B cell (primary cell): ENCODE results near the gene JARID2. TPM values are rescaled to one million over a fixed set of nuclear protein-coding genes. Genes with fewer than 3 reads are reported as not detected.

Experiments
- ATAC-seq: fragments of 200-7000 bp; cut with Tn5 transposase; one replicate; pipeline ENCODE4 v1.10.0; 2021; ENCODE audit warnings: low read depth, mild to moderate bottlenecking, moderate number of reproducible peaks, moderate library complexity
- CTCF ChIA-PET: fragments of 350-600 bp; sonication (Branson Sonifier 250); formaldehyde crosslinking; loops from one replicate; lab custom pipeline; 2021; ENCODE audit warnings: antibody characterized with exemption, inconsistent platforms; lab: Charles Lee
- POLR2A ChIA-PET: fragments of 350-600 bp; sonication (Branson Sonifier 250); formaldehyde crosslinking; loops from one replicate; lab custom pipeline; 2021; ENCODE audit warnings: antibody characterized with exemption; lab: Charles Lee
- DNase-seq: peaks from one replicate; pipeline ENCODE4 v3.0.0; 2013
- H2AFZ ChIP-seq: 2 replicates; pipeline ENCODE4 v1.6.1; 2012; ENCODE audit warnings: mild to moderate bottlenecking, low read depth, low read length; ENCODE audit not compliant: insufficient read depth, poor library complexity, severe bottlenecking
- H3K27ac ChIP-seq, 2 donors: 1 replicate in 1 of 2; 2 replicates in 1 of 2; pipeline ENCODE4 v1.5.1; 2012 to 2013; ENCODE audit warnings: low read length in 2 of 2, mild to moderate bottlenecking in 2 of 2, moderate library complexity in 1 of 2
- H3K27me3 ChIP-seq, 4 experiments: fragments of 200-600 bp in 1 of 4; sonication (generic) in 1 of 4; replicated peaks in 1 of 4; 1 replicate in 2 of 4; 2 replicates in 2 of 4; pipeline versions ENCODE4 v1.6.1 to v1.7.0; 2013 to 2016; ENCODE audit warnings: low read length in 3 of 4, mild to moderate bottlenecking in 2 of 4, mixed read lengths in 1 of 4, moderate library complexity in 1 of 4; ENCODE audit not compliant: insufficient read depth in 4 of 4, control insufficient read depth in 3 of 4; ENCODE audit errors: control extremely low read depth in 1 of 4
- H3K36me3 ChIP-seq, 2 experiments: replicated peaks in 1 of 2; 1 replicate in 1 of 2; 2 replicates in 1 of 2; pipeline versions ENCODE4 v1.6.1 to v1.7.1; 2013; ENCODE audit warnings: low read length in 1 of 2; ENCODE audit not compliant: insufficient read depth in 2 of 2, control insufficient read depth in 1 of 2; ENCODE audit errors: control extremely low read depth in 1 of 2, extremely low read depth in 1 of 2
- H3K4me1 ChIP-seq, 2 donors: fragments of 200-600 bp in 1 of 2; sonication (generic) in 1 of 2; 1 replicate in 1 of 2; 2 replicates in 1 of 2; pipeline versions ENCODE4 v1.5.1 to v1.6.1; 2013 to 2017; ENCODE audit warnings: low read length in 2 of 2; ENCODE audit not compliant: control insufficient read depth in 2 of 2, insufficient read depth in 2 of 2
- H3K4me2 ChIP-seq: replicated peaks from 2 replicates; pipeline ENCODE3; 2012; ENCODE audit warnings: mild to moderate bottlenecking, low read depth, low read length; ENCODE audit not compliant: poor library complexity, severe bottlenecking
- H3K4me3 ChIP-seq, 5 experiments: fragments of 200-600 bp in 1 of 5; sonication (generic) in 1 of 5; 1 replicate in 3 of 5; 2 replicates in 2 of 5; pipeline versions ENCODE4 v1.5.1 to v1.7.0; 2011 to 2016; ENCODE audit warnings: low read length in 4 of 5, mild to moderate bottlenecking in 4 of 5, low read depth in 2 of 5, control low read depth in 1 of 5, moderate library complexity in 1 of 5; ENCODE audit not compliant: insufficient read depth in 1 of 5; ENCODE audit errors: control extremely low read depth in 1 of 5, extremely low read depth in 1 of 5
- H3K79me2 ChIP-seq: fragments of 200-600 bp; sonication (generic); one replicate; pipeline ENCODE4 v1.6.0; 2016; ENCODE audit warnings: low read length; ENCODE audit not compliant: control insufficient read depth, insufficient read depth
- H3K9ac ChIP-seq: fragments of 200-600 bp; sonication (generic); 2 replicates; pipeline ENCODE4 v1.6.1; 2017; ENCODE audit warnings: mild to moderate bottlenecking, low read length, moderate library complexity
- H3K9me3 ChIP-seq, 3 donors: one replicate each; pipeline versions ENCODE4 v1.6.1 to v1.7.1; 2013; ENCODE audit warnings: low read length in 2 of 3; ENCODE audit not compliant: control insufficient read depth in 2 of 3, insufficient read depth in 1 of 3; ENCODE audit errors: control extremely low read depth in 1 of 3
- H4K20me1 ChIP-seq: 2 replicates; pipeline ENCODE4 v1.6.0; 2012; ENCODE audit warnings: mild to moderate bottlenecking, low read length; ENCODE audit not compliant: insufficient read depth, control insufficient read depth, poor library complexity, severe bottlenecking
- H3K27ac Mint-ChIP-seq: one replicate; pipeline ENCODE4 v1.8.0; 2021; ENCODE audit warnings: mixed read lengths
- H3K27me3 Mint-ChIP-seq: one replicate; pipeline ENCODE4 v1.8.0; 2021; ENCODE audit warnings: mixed read lengths
- H3K4me1 Mint-ChIP-seq: one replicate; pipeline ENCODE4 v1.8.0; 2021; ENCODE audit warnings: mixed read lengths
- H3K4me3 Mint-ChIP-seq: one replicate; pipeline ENCODE4 v1.8.0; 2021; ENCODE audit warnings: mixed read lengths
- H3K9me3 Mint-ChIP-seq: one replicate; pipeline ENCODE4 v1.8.0; 2022; ENCODE audit warnings: mixed read lengths; ENCODE audit not compliant: insufficient read depth
- CTCF ChIP-seq: fragments of 200-600 bp; IDR thresholded peaks from one replicate; pipeline ENCODE4 v1.8.0; 2022; ENCODE audit warnings: antibody characterized with exemption, mild to moderate bottlenecking
- EZH2 ChIP-seq: IDR thresholded peaks from 2 replicates; pipeline ENCODE4 v1.6.1; 2012; ENCODE audit warnings: borderline replicate concordance, low read depth, mild to moderate bottlenecking, moderate library complexity, low read length; ENCODE audit not compliant: insufficient read depth, poor library complexity, severe bottlenecking
- WGBS: methylation state at CpG from one replicate; pipeline ENCODE4 v1.1.5; 2013; ENCODE audit warnings: missing lambda C conversion rate; ENCODE audit not compliant: insufficient coverage; 5-methylcytosine and 5-hydroxymethylcytosine counted together
- intact Hi-C: fragments of 100-400 bp; cut with micrococcal nuclease; formaldehyde crosslinking; loops from one replicate; pipeline ENCODE4 v1.10.0; 2022
- polyA plus RNA-seq: library from polyadenylated mRNA; depleted of rRNA; stranded (reverse); fragments of >200 nt; gene quantifications from 2 replicates; pipeline ENCODE4 v1.2.3, GENCODE V29; 2012
- total RNA-seq, 2 donors: library from RNA; stranded (reverse); fragments of 120-200 nt in 1 of 2; gene quantifications; 1 replicate in 1 of 2; 2 replicates in 1 of 2; pipeline versions ENCODE4 v1.2.3 to v1.2.4, GENCODE V29; 2013 to 2022

JARID2 gene
- total and polyA plus RNA-seq, 2 donors (not counting 1 experiment from before 2014, with no cell fraction given): 11.0 to 58.1 TPM

GRCh38 chr6:15549371-15549770 lies 303.5 kb downstream of the JARID2 start:
- Histone ChIP-seq H3K4me1 (peaks cover 26 to 35% of the 10 kb centered on the region in 2 donors), H3K27me3 (no peaks in the 10 kb centered on the region), H3K9me3 (peaks cover 0 to 10% (median 4%) of the 10 kb centered on the region in 3 donors), H3K36me3 (no peaks in the 10 kb centered on the region), H3K9ac (no peak overlapping the region), H3K4me3 (no peak overlapping the region), H2AFZ (no peak overlapping the region), H3K79me2 (peaks cover 56% of the 10 kb centered on the region), H3K27ac (no peak overlapping the region), H3K4me2 (no peak overlapping the region), H4K20me1 (peaks cover 6% of the 10 kb centered on the region)
- no peak for TF ChIP-seq CTCF
- TF ChIP-seq EZH2: no peak
- DNase-seq (no peak), ATAC-seq (peak; percentile 32)
- WGBS: 59% methylated on average over 6 of the region's 14 CpGs
- Mint-ChIP-seq H3K9me3 (no peaks in the 10 kb centered on the region), H3K27me3 (no peaks in the 10 kb centered on the region), H3K4me1 (peaks cover 49% of the 10 kb centered on the region), H3K27ac (peak overlapping the region; percentile 46), H3K4me3 (no peak overlapping the region)
- POLR2A ChIA-PET: no interaction called here
- intact Hi-C loops: no loop called here
- CTCF ChIA-PET: interaction anchor here (0.7 to 1.0 kb wide), 2 partner anchors 59 to 99 kb away, joined by 3 to 4 read pairs; no protein-coding TSS in a partner anchor

DNA sequence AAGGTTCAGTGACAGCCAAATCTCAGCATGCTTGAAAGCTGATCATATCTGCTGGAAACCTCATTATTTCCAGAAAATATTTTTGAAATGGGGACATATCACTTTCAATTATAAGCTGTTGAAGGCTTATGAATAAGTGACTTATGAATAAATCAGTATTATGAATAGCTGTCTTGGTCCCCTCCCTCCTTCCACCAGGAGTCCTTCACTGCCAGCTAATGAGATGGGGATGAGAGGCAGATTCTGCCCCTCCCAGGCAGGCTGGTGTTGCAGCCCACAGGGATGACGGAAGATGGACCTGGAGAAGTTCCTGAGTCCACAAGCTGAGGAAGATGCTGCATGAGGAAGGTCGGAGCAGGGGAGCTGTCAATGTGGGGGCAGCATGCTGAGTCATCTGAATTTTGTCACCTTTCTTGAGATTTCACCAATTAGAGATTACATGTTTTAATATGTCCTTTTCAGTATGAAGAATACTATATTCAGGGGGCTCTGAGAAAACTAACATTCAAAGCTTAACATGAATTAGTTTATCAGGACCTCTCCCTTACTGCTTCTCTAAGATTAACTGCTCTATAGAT lies 304.8 kb downstream of the JARID2 start:
- Histone ChIP-seq H3K4me2 (peak overlapping the region; percentile 57), H2AFZ (no peak overlapping the region), H3K9ac (no peak overlapping the region), H3K79me2 (peaks cover 54% of the 10 kb centered on the region), H3K27ac (no peak overlapping the region), H3K27me3 (no peaks in the 10 kb centered on the region), H3K4me3 (no peak overlapping the region), H3K36me3 (no peaks in the 10 kb centered on the region), H4K20me1 (peaks cover 6% of the 10 kb centered on the region), H3K4me1 (peaks cover 26 to 35% of the 10 kb centered on the region in 2 donors), H3K9me3 (peaks cover 0 to 9% (median 0%) of the 10 kb centered on the region in 3 donors)
- peak overlapping the region; percentile 78 for H3K27ac Mint-ChIP-seq
- TF ChIP-seq CTCF (no peak), EZH2 (no peak)
- ChIA-PET POLR2A (interaction anchor here (0.6 kb wide), 1 partner anchor 766 kb away, joined by 3 read pairs; no protein-coding TSS in a partner anchor), CTCF (interaction anchor here (0.7 to 1.0 kb wide), 3 partner anchors 60 to 1456 kb away, joined by 3 read pairs; no protein-coding TSS in a partner anchor)
- H3K27me3 Mint-ChIP-seq: no peaks in the 10 kb centered on the region
- H3K4me1 Mint-ChIP-seq: peaks cover 57% of the 10 kb centered on the region
- no peaks in the 10 kb centered on the region for H3K9me3 Mint-ChIP-seq
- WGBS: 100% methylated on average over 1 of the region's 2 CpGs
- H3K4me3 Mint-ChIP-seq: peak overlapping the region; percentile 60
- intact Hi-C loops: no loop called here
- DNase-seq: no peak
- ATAC-seq: no peak
